MM.1S (cell line): ENCODE results near the gene SH3RF3.
A peak's percentile ranks its signal among the peaks of the same experiment; 100 is the strongest.

Experiments used
- DNase-seq: peaks from one replicate; pipeline ENCODE4 v3.0.0-alpha.2; 2015
- H2AFZ ChIP-seq: fragments of 300-600 bp; sonication (generic); 2 replicates; pipeline ENCODE4 v1.6.0; 2016; ENCODE audit warnings: antibody characterized with exemption, low read length
- H3F3A ChIP-seq: fragments of 300-600 bp; sonication (generic); 2 replicates; pipeline ENCODE4 v1.6.1; 2016; ENCODE audit warnings: mild to moderate bottlenecking, antibody characterized with exemption, low read length, moderate library complexity, mixed read lengths; ENCODE audit not compliant: insufficient read depth
- H3K27ac ChIP-seq: fragments of 300-600 bp; sonication (generic); 2 replicates; pipeline ENCODE4 v1.5.1; 2016; ENCODE audit warnings: mild to moderate bottlenecking, low read length
- H3K27me3 ChIP-seq: fragments of 300-600 bp; sonication (generic); replicated peaks from 2 replicates; pipeline ENCODE4 v1.6.0; 2016; ENCODE audit warnings: low read length; ENCODE audit not compliant: insufficient read depth
- H3K36me3 ChIP-seq: fragments of 300-600 bp; sonication (generic); replicated peaks from 2 replicates; pipeline ENCODE4 v1.6.1; 2016; ENCODE audit warnings: mild to moderate bottlenecking, low read length, mixed read lengths; ENCODE audit not compliant: insufficient read depth
- H3K4me1 ChIP-seq: fragments of 300-600 bp; sonication (generic); 2 replicates; pipeline ENCODE4 v1.6.1; 2016; ENCODE audit warnings: low read length, mixed read lengths
- H3K4me2 ChIP-seq: fragments of 300-600 bp; sonication (generic); 2 replicates; pipeline ENCODE4 v1.6.0; 2016; ENCODE audit warnings: low read depth, low read length
- H3K4me3 ChIP-seq: fragments of 300-600 bp; sonication (generic); 2 replicates; pipeline ENCODE4 v1.5.1; 2016; ENCODE audit warnings: low read length, mixed read lengths
- H3K79me2 ChIP-seq: fragments of 300-600 bp; sonication (generic); 2 replicates; pipeline ENCODE4 v1.6.1; 2016; ENCODE audit warnings: mixed run types, low read length, mixed read lengths
- H3K9ac ChIP-seq: fragments of 300-600 bp; sonication (generic); 2 replicates; pipeline ENCODE4 v1.6.1; 2016; ENCODE audit warnings: low read length, mixed read lengths
- H3K9me2 ChIP-seq: fragments of 300-600 bp; sonication (generic); replicated peaks from 2 replicates; pipeline ENCODE4 v1.6.1; 2016; ENCODE audit warnings: mild to moderate bottlenecking, low read length, mixed read lengths; ENCODE audit not compliant: insufficient read depth
- H3K9me3 ChIP-seq: fragments of 300-600 bp; sonication (generic); replicated peaks from 2 replicates; pipeline ENCODE4 v1.6.1; 2016; ENCODE audit warnings: mild to moderate bottlenecking, low read length, mixed read lengths; ENCODE audit not compliant: insufficient read depth
- H4K20me1 ChIP-seq: fragments of 300-600 bp; sonication (generic); 2 replicates; pipeline ENCODE4 v1.6.1; 2016; ENCODE audit warnings: mild to moderate bottlenecking, low read length, moderate library complexity, mixed read lengths; ENCODE audit not compliant: insufficient read depth
- CTCF ChIP-seq: fragments of 300-600 bp; sonication (generic); IDR thresholded peaks from 2 replicates; pipeline ENCODE4 v1.5.1; 2016; ENCODE audit warnings: antibody characterized with exemption, low read length, mixed read lengths
- EZH2 ChIP-seq: fragments of 300-600 bp; sonication (generic); optimal IDR thresholded peaks from 2 replicates; pipeline ENCODE3; 2017; ENCODE audit warnings: low read depth, mild to moderate bottlenecking, antibody characterized with exemption, low read length, mixed read lengths
- EZH2phosphoT487 ChIP-seq: fragments of 300-600 bp; sonication (generic); IDR thresholded peaks from 2 replicates; pipeline ENCODE4 v1.6.1; 2018; ENCODE audit warnings: antibody characterized with exemption, low read length

Gene SH3RF3

GRCh38 chr2:109336296-109336695, 207.3 kb downstream of the SH3RF3 start:
- Histone ChIP-seq H4K20me1 (no peaks in the 10 kb centered on the region), H3K9me2 (no peaks in the 10 kb centered on the region), H3K79me2 (peaks cover 71% of the 10 kb centered on the region), H3K4me2 (peak overlapping the region; percentile 56), H3F3A (peaks cover 27% of the 10 kb centered on the region), H3K36me3 (no peaks in the 10 kb centered on the region), H3K9me3 (no peaks in the 10 kb centered on the region), H2AFZ (no peak overlapping the region), H3K9ac (no peak overlapping the region), H3K4me3 (no peak overlapping the region; the same call in 1 of the 2 replicates), H3K27me3 (no peaks in the 10 kb centered on the region), H3K4me1 (peaks cover 53% of the 10 kb centered on the region), H3K27ac (no peak overlapping the region)
- DNase-seq = no peak
- TF ChIP-seq CTCF (no peak), EZH2phosphoT487 (no peak), EZH2 (no peak)

- no peak overlapping the region for H3K27ac ChIP-seq
- no peak overlapping the region for H3K9ac ChIP-seq
- peaks cover 77% of the 10 kb centered on the region for H3K79me2 ChIP-seq
- no peaks in the 10 kb centered on the region for H3K27me3 ChIP-seq
- no peak overlapping the region for H2AFZ ChIP-seq
- H3K4me3 ChIP-seq = no peak overlapping the region
- peaks cover 23% of the 10 kb centered on the region for H3F3A ChIP-seq
- no peak for TF ChIP-seq CTCF
- peaks cover 56% of the 10 kb centered on the region for H3K4me1 ChIP-seq
- H3K4me2 ChIP-seq = no peak overlapping the region
- no peaks in the 10 kb centered on the region for H4K20me1 ChIP-seq
- H3K9me2 ChIP-seq = no peaks in the 10 kb centered on the region
- H3K9me3 ChIP-seq = no peaks in the 10 kb centered on the region
- no peaks in the 10 kb centered on the region for H3K36me3 ChIP-seq
- DNase-seq = no peak
Measured at GRCh38 chr2:109337221-109337620, 208.2 kb downstream of the SH3RF3 start.

- no peak overlapping the region for H3K27ac ChIP-seq
- H3K4me2 ChIP-seq = no peak overlapping the region
- H3K9me2 ChIP-seq = no peaks in the 10 kb centered on the region
- no peak for TF ChIP-seq EZH2phosphoT487
- TF ChIP-seq EZH2 = no peak
- no peak for TF ChIP-seq CTCF
- H3K27me3 ChIP-seq = no peaks in the 10 kb centered on the region
- peaks cover 15% of the 10 kb centered on the region for H3F3A ChIP-seq
- no peak overlapping the region for H3K9ac ChIP-seq
- H2AFZ ChIP-seq = no peak overlapping the region
- no peaks in the 10 kb centered on the region for H3K9me3 ChIP-seq
- no peaks in the 10 kb centered on the region for H4K20me1 ChIP-seq
- peaks cover 46% of the 10 kb centered on the region for H3K4me1 ChIP-seq
- H3K36me3 ChIP-seq = no peaks in the 10 kb centered on the region
- peaks cover 88% of the 10 kb centered on the region for H3K79me2 ChIP-seq
- DNase-seq = no peak
- H3K4me3 ChIP-seq = no peak overlapping the region
Measured at GRCh38 chr2:109339519-109339966, 210.5 kb downstream of the SH3RF3 start.
